Panc1 (cell line): ENCODE data around the gene DACH1. TPM values are rescaled to one million over a fixed set of nuclear protein-coding genes. Genes with fewer than 3 reads are reported as not detected.

Source experiments
- ATAC-seq: fragments of 200-7000 bp; cut with Tn5 transposase; 2 replicates; pipeline ENCODE4 v1.9.1; 2020; ENCODE audit warnings: mild to moderate bottlenecking, moderate library complexity
- BruUV-seq: library from RNA; stranded (reverse); fragments of 400-500 nt; replicated peaks from 2 replicates; lab custom pipeline; 2021; lab: Mats Ljungman, UMichigan
- CTCF ChIA-PET: fragments of 300-600 bp; sonication (Branson Sonifier 250); formaldehyde crosslinking; loops from one replicate; lab custom pipeline; 2022; ENCODE audit warnings: antibody characterized with exemption; lab: Charles Lee
- POLR2A ChIA-PET: fragments of 300-600 bp; sonication (Branson Sonifier 250); formaldehyde crosslinking; loops from one replicate; lab custom pipeline; 2022; ENCODE audit warnings: antibody characterized with exemption; lab: Charles Lee
- DNase-seq: peaks from one replicate; pipeline ENCODE4 v3.0.0-alpha.2; 2010; ENCODE audit warnings: low read depth, low spot score
- H3K27ac ChIP-seq: 2 replicates; pipeline ENCODE4 v1.5.1; 2011; ENCODE audit warnings: mild to moderate bottlenecking, low read length, inconsistent platforms
- H3K27me3 ChIP-seq: fragments of 200-500 bp; sonication (Bioruptor generic); 2 replicates; pipeline ENCODE4 v1.6.0; 2014; ENCODE audit warnings: low read length, inconsistent platforms; ENCODE audit not compliant: control insufficient read depth, insufficient read depth
- H3K36me3 ChIP-seq: fragments of 200-500 bp; sonication (Bioruptor generic); 2 replicates; pipeline ENCODE4 v1.5.1; 2014; ENCODE audit warnings: inconsistent platforms, mild to moderate bottlenecking, low read length, moderate library complexity; ENCODE audit not compliant: control insufficient read depth, insufficient read depth
- H3K4me1 ChIP-seq: 2 replicates; pipeline ENCODE4 v1.5.1; 2011; ENCODE audit warnings: inconsistent platforms, mild to moderate bottlenecking, low read length, moderate library complexity; ENCODE audit not compliant: control insufficient read depth, insufficient read depth
- H3K4me3 ChIP-seq, 2 experiments: 2 replicates each; pipeline ENCODE4 v1.5.1; 2011 to 2012; ENCODE audit warnings: low read depth in 2 of 2, low read length in 2 of 2, mild to moderate bottlenecking in 2 of 2, inconsistent platforms in 1 of 2, moderate library complexity in 1 of 2
- H3K9me3 ChIP-seq: fragments of 200-500 bp; sonication (Bioruptor generic); 2 replicates; pipeline ENCODE4 v1.5.1; 2014; ENCODE audit warnings: low read depth, mild to moderate bottlenecking, inconsistent platforms, low read length, moderate library complexity; ENCODE audit not compliant: control insufficient read depth, insufficient read depth
- POLR2AphosphoS5 ChIP-seq: IDR thresholded peaks from 2 replicates; pipeline ENCODE4 v1.6.1; 2012; ENCODE audit warnings: mild to moderate bottlenecking, low read depth, low read length, moderate library complexity
- SIN3A ChIP-seq: IDR thresholded peaks from 2 replicates; pipeline ENCODE4 v1.6.1; 2012; ENCODE audit warnings: low read depth, mild to moderate bottlenecking, low read length, moderate library complexity, borderline replicate concordance; ENCODE audit not compliant: insufficient read depth
- TCF7L2 ChIP-seq: IDR thresholded peaks from 2 replicates; pipeline ENCODE4 v1.6.1; 2011; ENCODE audit warnings: mild to moderate bottlenecking, low read depth, low read length, inconsistent platforms
- in situ Hi-C: cut with HindIII; loops from 2 replicates; pipeline ENCODE4 v1.10.0; 2016; ENCODE audit warnings: low sequenced_read_pairs, low pct_unique_long_range_greater_than_20kb
- intact Hi-C: fragments of 100-400 bp; cut with micrococcal nuclease; formaldehyde crosslinking; loops from one replicate; pipeline ENCODE4 v1.10.0; 2022; ENCODE audit not compliant: unreplicated experiment
- total RNA-seq: library from RNA; stranded (reverse); gene quantifications from one replicate; pipeline ENCODE4 v1.2.1, GENCODE V29; 2021; ENCODE audit not compliant: unreplicated experiment
- TF ChIP-seq, protein P1 (sequence below), 2 experiments: IDR thresholded peaks; 2 replicates each; pipeline ENCODE4 v1.6.1; 2011 to 2012; ENCODE audit warnings: low read depth in 2 of 2, control low read depth in 1 of 2, low read length in 1 of 2, mild to moderate bottlenecking in 1 of 2, moderate library complexity in 1 of 2; ENCODE audit not compliant: insufficient read depth in 1 of 2
- TF ChIP-seq, protein P2 (sequence below): fragments of 450-650 bp; IDR thresholded peaks from 2 replicates; pipeline ENCODE4 v1.5.1; 2017; ENCODE audit warnings: mild to moderate bottlenecking

The DACH1 gene
- total RNA-seq, 1 experiment from 2014 or later: 0.54 TPM

DNA sequence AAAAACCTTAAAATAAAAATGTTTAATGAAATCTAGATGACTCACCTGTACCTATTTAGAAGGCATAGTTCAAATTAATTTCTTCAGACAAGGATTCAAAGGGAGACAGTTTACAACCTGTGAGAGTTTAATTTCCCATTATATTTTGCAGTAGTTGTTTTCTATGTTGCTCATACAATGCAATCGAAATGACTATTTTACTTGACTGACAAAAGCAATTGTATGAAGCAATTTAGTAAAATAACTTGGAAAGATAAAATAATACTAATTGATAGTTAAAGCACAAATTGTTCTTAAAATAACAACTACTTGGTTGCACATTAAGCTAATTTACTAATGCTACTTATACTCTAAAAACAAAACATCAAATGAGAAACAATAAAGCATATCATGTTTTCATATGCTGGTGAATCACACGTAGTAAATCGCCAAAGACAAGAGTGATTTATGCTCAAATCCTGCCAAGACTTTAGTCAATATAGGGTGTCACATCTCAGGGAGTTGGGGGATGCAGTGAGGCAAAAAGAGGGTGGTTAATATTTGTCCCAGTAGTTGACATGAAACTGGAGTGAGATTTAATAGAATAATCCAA is 6.4 kb downstream of the DACH1 start:
- no peak overlapping the region for H3K27ac ChIP-seq
- DNase-seq (no peak), ATAC-seq (no peak)
- H3K4me1 ChIP-seq: no peaks in the 10 kb centered on the region
- ChIA-PET CTCF (no interaction called here), POLR2A (no interaction called here)
- H3K9me3 ChIP-seq: no peaks in the 10 kb centered on the region
- H3K4me3 ChIP-seq: no peak overlapping the region
- in situ Hi-C loops (no loop called here), intact Hi-C loops (no loop called here)
- H3K27me3 ChIP-seq: no peaks in the 10 kb centered on the region; the same call in 1 of the 2 replicates
- H3K36me3 ChIP-seq: no peaks in the 10 kb centered on the region
- TF ChIP-seq, protein P1, sequence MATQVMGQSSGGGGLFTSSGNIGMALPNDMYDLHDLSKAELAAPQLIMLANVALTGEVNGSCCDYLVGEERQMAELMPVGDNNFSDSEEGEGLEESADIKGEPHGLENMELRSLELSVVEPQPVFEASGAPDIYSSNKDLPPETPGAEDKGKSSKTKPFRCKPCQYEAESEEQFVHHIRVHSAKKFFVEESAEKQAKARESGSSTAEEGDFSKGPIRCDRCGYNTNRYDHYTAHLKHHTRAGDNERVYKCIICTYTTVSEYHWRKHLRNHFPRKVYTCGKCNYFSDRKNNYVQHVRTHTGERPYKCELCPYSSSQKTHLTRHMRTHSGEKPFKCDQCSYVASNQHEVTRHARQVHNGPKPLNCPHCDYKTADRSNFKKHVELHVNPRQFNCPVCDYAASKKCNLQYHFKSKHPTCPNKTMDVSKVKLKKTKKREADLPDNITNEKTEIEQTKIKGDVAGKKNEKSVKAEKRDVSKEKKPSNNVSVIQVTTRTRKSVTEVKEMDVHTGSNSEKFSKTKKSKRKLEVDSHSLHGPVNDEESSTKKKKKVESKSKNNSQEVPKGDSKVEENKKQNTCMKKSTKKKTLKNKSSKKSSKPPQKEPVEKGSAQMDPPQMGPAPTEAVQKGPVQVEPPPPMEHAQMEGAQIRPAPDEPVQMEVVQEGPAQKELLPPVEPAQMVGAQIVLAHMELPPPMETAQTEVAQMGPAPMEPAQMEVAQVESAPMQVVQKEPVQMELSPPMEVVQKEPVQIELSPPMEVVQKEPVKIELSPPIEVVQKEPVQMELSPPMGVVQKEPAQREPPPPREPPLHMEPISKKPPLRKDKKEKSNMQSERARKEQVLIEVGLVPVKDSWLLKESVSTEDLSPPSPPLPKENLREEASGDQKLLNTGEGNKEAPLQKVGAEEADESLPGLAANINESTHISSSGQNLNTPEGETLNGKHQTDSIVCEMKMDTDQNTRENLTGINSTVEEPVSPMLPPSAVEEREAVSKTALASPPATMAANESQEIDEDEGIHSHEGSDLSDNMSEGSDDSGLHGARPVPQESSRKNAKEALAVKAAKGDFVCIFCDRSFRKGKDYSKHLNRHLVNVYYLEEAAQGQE (IDR thresholded peaks at IDR 0.05; ENCODE audit: insufficient read depth in 1 of 2, low read depth in 2 of 2, low read length in 1 of 2): no peak
- no TSS peak for BruUV-seq

- ATAC-seq (no peak), DNase-seq (no peak)
- Histone ChIP-seq H3K36me3 (no peaks in the 10 kb centered on the region), H3K27me3 (no peaks in the 10 kb centered on the region), H3K27ac (no peak overlapping the region), H3K4me1 (no peaks in the 10 kb centered on the region), H3K9me3 (no peaks in the 10 kb centered on the region), H3K4me3 (no peak overlapping the region)
- in situ Hi-C loops (no loop called here), intact Hi-C loops (no loop called here)
- CTCF ChIA-PET: no interaction called here
- no TSS peak for BruUV-seq
- POLR2A ChIA-PET: no interaction called here
- TF ChIP-seq SIN3A (no peak), TCF7L2 (no peak), POLR2AphosphoS5 (no peak)
Observed at GRCh38 chr13:71858647-71859046, 8.4 kb downstream of the DACH1 start.

DNA sequence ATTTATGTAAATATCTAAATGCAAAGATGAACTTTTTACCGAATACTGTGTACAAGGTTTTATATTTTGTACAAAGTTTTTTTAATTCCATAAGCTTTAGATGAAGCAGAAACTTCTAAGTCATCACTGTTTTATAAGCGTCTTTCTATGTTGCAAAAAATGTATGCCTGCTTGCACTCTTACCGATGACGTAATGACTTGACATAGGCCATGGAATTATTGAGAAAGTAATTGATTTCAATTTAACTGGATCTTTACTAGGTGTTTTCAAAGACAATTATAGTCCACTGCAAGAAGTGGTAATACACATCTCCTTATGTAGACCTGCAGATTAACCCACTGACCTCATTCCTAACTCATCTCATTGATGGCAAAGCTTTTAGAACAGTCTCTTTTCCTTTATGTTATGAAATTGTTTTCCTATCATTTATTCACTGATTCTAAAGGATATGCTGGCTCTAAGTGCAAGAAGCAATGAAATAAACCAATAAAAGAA is 10.4 kb downstream of the DACH1 start:
- Histone ChIP-seq H3K36me3 (no peaks in the 10 kb centered on the region), H3K9me3 (no peaks in the 10 kb centered on the region), H3K27ac (no peak overlapping the region), H3K4me3 (no peak overlapping the region), H3K27me3 (no peaks in the 10 kb centered on the region), H3K4me1 (no peaks in the 10 kb centered on the region)
- DNase-seq: no peak
- no peak for ATAC-seq
- ChIA-PET POLR2A (no interaction called here), CTCF (no interaction called here)
- BruUV-seq: no TSS peak
- in situ Hi-C loops: no loop called here
- intact Hi-C loops: no loop called here
- TF ChIP-seq POLR2AphosphoS5 (no peak), SIN3A (no peak), TCF7L2 (no peak)
- TF ChIP-seq, protein P2, sequence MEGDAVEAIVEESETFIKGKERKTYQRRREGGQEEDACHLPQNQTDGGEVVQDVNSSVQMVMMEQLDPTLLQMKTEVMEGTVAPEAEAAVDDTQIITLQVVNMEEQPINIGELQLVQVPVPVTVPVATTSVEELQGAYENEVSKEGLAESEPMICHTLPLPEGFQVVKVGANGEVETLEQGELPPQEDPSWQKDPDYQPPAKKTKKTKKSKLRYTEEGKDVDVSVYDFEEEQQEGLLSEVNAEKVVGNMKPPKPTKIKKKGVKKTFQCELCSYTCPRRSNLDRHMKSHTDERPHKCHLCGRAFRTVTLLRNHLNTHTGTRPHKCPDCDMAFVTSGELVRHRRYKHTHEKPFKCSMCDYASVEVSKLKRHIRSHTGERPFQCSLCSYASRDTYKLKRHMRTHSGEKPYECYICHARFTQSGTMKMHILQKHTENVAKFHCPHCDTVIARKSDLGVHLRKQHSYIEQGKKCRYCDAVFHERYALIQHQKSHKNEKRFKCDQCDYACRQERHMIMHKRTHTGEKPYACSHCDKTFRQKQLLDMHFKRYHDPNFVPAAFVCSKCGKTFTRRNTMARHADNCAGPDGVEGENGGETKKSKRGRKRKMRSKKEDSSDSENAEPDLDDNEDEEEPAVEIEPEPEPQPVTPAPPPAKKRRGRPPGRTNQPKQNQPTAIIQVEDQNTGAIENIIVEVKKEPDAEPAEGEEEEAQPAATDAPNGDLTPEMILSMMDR: no peak
- TF ChIP-seq, protein P1 (IDR thresholded peaks at IDR 0.05; ENCODE audit: insufficient read depth in 1 of 2, low read depth in 2 of 2, low read length in 1 of 2): no peak
